IPS-20b (cell line): Measurements from ENCODE around the gene BANF2.

ENCODE experiments used
- H3K27ac ChIP-seq: one replicate; pipeline ENCODE4 v1.5.1; 2013; ENCODE audit warnings: low read length
- H3K27me3 ChIP-seq: 2 replicates; pipeline ENCODE4 v1.6.1; 2013; ENCODE audit warnings: mild to moderate bottlenecking, low read length, inconsistent platforms; ENCODE audit not compliant: insufficient read depth
- H3K36me3 ChIP-seq: 2 replicates; pipeline ENCODE4 v1.6.1; 2013; ENCODE audit warnings: low read depth, mild to moderate bottlenecking, inconsistent platforms, low read length, moderate library complexity; ENCODE audit not compliant: insufficient read depth
- H3K4me1 ChIP-seq: 2 replicates; pipeline ENCODE4 v1.6.1; 2013; ENCODE audit warnings: mild to moderate bottlenecking, control low read depth, inconsistent platforms, low read length, moderate library complexity; ENCODE audit not compliant: insufficient read depth
- H3K4me3 ChIP-seq: 2 replicates; pipeline ENCODE4 v1.5.1; 2013; ENCODE audit warnings: mild to moderate bottlenecking, low read length, inconsistent platforms
- H3K9ac ChIP-seq: 2 replicates; pipeline ENCODE4 v1.6.1; 2013; ENCODE audit warnings: low read depth, mild to moderate bottlenecking, inconsistent platforms, low read length, moderate library complexity
- H3K9me3 ChIP-seq: 2 replicates; pipeline ENCODE4 v1.6.1; 2013; ENCODE audit warnings: mild to moderate bottlenecking, low read depth, low read length, inconsistent platforms; ENCODE audit not compliant: insufficient read depth

Gene BANF2

GRCh38 chr20:17685168-17685567 lies 14.6 kb upstream of the BANF2 start:
- H3K27me3 ChIP-seq: 0 out of 2 replicates have a peak, but pooled peaks cover 12% of the 10 kb centered on the region
- H3K9me3 ChIP-seq: no peaks in the 10 kb centered on the region
- H3K4me1 ChIP-seq: peaks cover 5% of the 10 kb centered on the region; the same call in 1 of the 2 replicates
- no peaks in the 10 kb centered on the region for H3K36me3 ChIP-seq
- no peak overlapping the region for H3K9ac ChIP-seq
- H3K27ac ChIP-seq: no peak overlapping the region
- no peak overlapping the region for H3K4me3 ChIP-seq

GRCh38 chr20:17687800-17688199 lies 12.0 kb upstream of the BANF2 start:
- H3K27me3 ChIP-seq: 0 out of 2 replicates have a peak, but pooled peaks cover 12% of the 10 kb centered on the region

GRCh38 chr20:17688965-17689364 lies 10.8 kb upstream of the BANF2 start:
- H3K4me3 ChIP-seq: no peak overlapping the region
- 0 out of 2 replicates have a peak, but pooled peaks cover 6% of the 10 kb centered on the region for H3K4me1 ChIP-seq
- no peaks in the 10 kb centered on the region for H3K9me3 ChIP-seq
- H3K27me3 ChIP-seq: 0 out of 2 replicates have a peak, but pooled peaks cover 16% of the 10 kb centered on the region
- no peak overlapping the region for H3K27ac ChIP-seq
- no peaks in the 10 kb centered on the region for H3K36me3 ChIP-seq
- no peak overlapping the region for H3K9ac ChIP-seq

More at GRCh38 chr20:17687800-17688199, 12.0 kb upstream of the BANF2 start:
- Histone ChIP-seq H3K4me3 (no peak overlapping the region), H3K9ac (no peak overlapping the region), H3K36me3 (no peaks in the 10 kb centered on the region), H3K27ac (no peak overlapping the region), H3K4me1 (peaks cover 2% of the 10 kb centered on the region; the same call in 1 of the 2 replicates), H3K9me3 (no peaks in the 10 kb centered on the region)

- Histone ChIP-seq H3K4me1 (0 out of 2 replicates have a peak, but pooled peaks cover 6% of the 10 kb centered on the region), H3K9me3 (no peaks in the 10 kb centered on the region), H3K27me3 (0 out of 2 replicates have a peak, but pooled peaks cover 10% of the 10 kb centered on the region), H3K4me3 (no peak overlapping the region), H3K9ac (no peak overlapping the region), H3K27ac (no peak overlapping the region), H3K36me3 (no peaks in the 10 kb centered on the region)
Observed at GRCh38 chr20:17690144-17690543, 9.6 kb upstream of the BANF2 start.

GRCh38 chr20:17691758-17692157 lies 8.0 kb upstream of the BANF2 start:
- H3K9ac ChIP-seq: no peak overlapping the region
- no peaks in the 10 kb centered on the region for H3K9me3 ChIP-seq
- no peaks in the 10 kb centered on the region for H3K36me3 ChIP-seq
- no peak overlapping the region for H3K4me3 ChIP-seq
- no peak overlapping the region for H3K27ac ChIP-seq
- 0 out of 2 replicates have a peak, but pooled peaks cover 10% of the 10 kb centered on the region for H3K27me3 ChIP-seq
- 0 out of 2 replicates have a peak, but pooled peaks cover 6% of the 10 kb centered on the region for H3K4me1 ChIP-seq

- no peaks in the 10 kb centered on the region for H3K9me3 ChIP-seq
- no peak overlapping the region for H3K27ac ChIP-seq
- H3K4me3 ChIP-seq: no peak overlapping the region
- H3K4me1 ChIP-seq: 0 out of 2 replicates have a peak, but pooled peaks cover 6% of the 10 kb centered on the region
- no peaks in the 10 kb centered on the region for H3K36me3 ChIP-seq
- H3K27me3 ChIP-seq: 0 out of 2 replicates have a peak, but pooled peaks cover 3% of the 10 kb centered on the region
- H3K9ac ChIP-seq: no peak overlapping the region
Observed at GRCh38 chr20:17693444-17694001, 6.2 kb upstream of the BANF2 start.

GRCh38 chr20:17694767-17695166 lies 5.0 kb upstream of the BANF2 start:
- H3K9me3 ChIP-seq: no peaks in the 10 kb centered on the region
- no peak overlapping the region for H3K4me3 ChIP-seq
- no peaks in the 10 kb centered on the region for H3K36me3 ChIP-seq
- no peak overlapping the region for H3K27ac ChIP-seq
- H3K27me3 ChIP-seq: 0 out of 2 replicates have a peak, but pooled peaks cover 3% of the 10 kb centered on the region
- no peak overlapping the region for H3K9ac ChIP-seq
- 0 out of 2 replicates have a peak, but pooled peaks cover 6% of the 10 kb centered on the region for H3K4me1 ChIP-seq

- H3K27ac ChIP-seq: no peak overlapping the region
- 0 out of 2 replicates have a peak, but pooled peaks cover 6% of the 10 kb centered on the region for H3K4me1 ChIP-seq
- 0 out of 2 replicates have a peak, but pooled peaks cover 3% of the 10 kb centered on the region for H3K27me3 ChIP-seq
- H3K9ac ChIP-seq: no peak overlapping the region
- H3K9me3 ChIP-seq: no peaks in the 10 kb centered on the region
- H3K4me3 ChIP-seq: no peak overlapping the region
- no peaks in the 10 kb centered on the region for H3K36me3 ChIP-seq
Observed at GRCh38 chr20:17696287-17696686, 3.5 kb upstream of the BANF2 start.

GRCh38 chr20:17697171-17697570 lies 2.6 kb upstream of the BANF2 start:
- Histone ChIP-seq H3K27me3 (0 out of 2 replicates have a peak, but pooled peaks cover 3% of the 10 kb centered on the region), H3K9ac (no peak overlapping the region), H3K4me1 (0 out of 2 replicates have a peak, but pooled peaks cover 6% of the 10 kb centered on the region), H3K9me3 (no peaks in the 10 kb centered on the region), H3K4me3 (no peak overlapping the region), H3K27ac (no peak overlapping the region), H3K36me3 (no peaks in the 10 kb centered on the region)

GRCh38 chr20:17698384-17698783 lies 1.4 kb upstream of the BANF2 start:
- Histone ChIP-seq H3K27ac (no peak overlapping the region), H3K27me3 (0 out of 2 replicates have a peak, but pooled peaks cover 3% of the 10 kb centered on the region), H3K4me1 (0 out of 2 replicates have a peak, but pooled peaks cover 3% of the 10 kb centered on the region), H3K4me3 (no peak overlapping the region), H3K36me3 (no peaks in the 10 kb centered on the region), H3K9ac (no peak overlapping the region), H3K9me3 (no peaks in the 10 kb centered on the region)

- no peak overlapping the region for H3K9ac ChIP-seq
- H3K27me3 ChIP-seq: no peaks in the 10 kb centered on the region
- no peaks in the 10 kb centered on the region for H3K9me3 ChIP-seq
- H3K4me3 ChIP-seq: no peak overlapping the region
- H3K27ac ChIP-seq: no peak overlapping the region
- no peaks in the 10 kb centered on the region for H3K36me3 ChIP-seq
- no peaks in the 10 kb centered on the region for H3K4me1 ChIP-seq
Observed at GRCh38 chr20:17700637-17701036, 871 bp downstream of the BANF2 start.

- no peaks in the 10 kb centered on the region for H3K9me3 ChIP-seq
Observed at GRCh38 chr20:17701826-17702225, 2.1 kb downstream of the BANF2 start.

More at GRCh38 chr20:17701826-17702225, 2.1 kb downstream of the BANF2 start:
- Histone ChIP-seq H3K4me3 (no peak overlapping the region), H3K27ac (no peak overlapping the region), H3K36me3 (no peaks in the 10 kb centered on the region), H3K27me3 (no peaks in the 10 kb centered on the region), H3K9ac (no peak overlapping the region), H3K4me1 (no peaks in the 10 kb centered on the region)
